Activated naive CD4-positive, alpha-beta T cell treated with anti-CD3 and anti-CD28 coated beads, Interleukin-2, amount 50 U/mL, for 72 hours (primary cell): ENCODE results near the gene HOXD11. TPM values are rescaled to one million over a fixed set of nuclear protein-coding genes. Genes with fewer than 3 reads are reported as not detected.

ENCODE experiments used
- ATAC-seq, 2 donors: fragments of 150-1000 bp; cut with Tn5 transposase; 2 replicates each; pipeline ENCODE4 v1.10.0; 2021; ENCODE audit warnings: mild to moderate bottlenecking in 2 of 2, moderate library complexity in 2 of 2
- DNase-seq, 2 donors: peaks; one replicate each; pipeline ENCODE4 v3.0.0; 2021 to 2022; ENCODE audit warnings: low spot score in 2 of 2
- H3K27ac Mint-ChIP-seq, 2 donors: one replicate each; pipeline ENCODE4 v1.8.0; 2022; ENCODE audit warnings: mild to moderate bottlenecking in 2 of 2, mixed read lengths in 2 of 2
- H3K36me3 Mint-ChIP-seq, 2 donors: one replicate each; pipeline ENCODE4 v1.8.0; 2022; ENCODE audit warnings: mixed read lengths in 2 of 2
- H3K9me3 Mint-ChIP-seq, 2 donors: one replicate each; pipeline ENCODE4 v1.8.0; 2022; ENCODE audit warnings: mixed read lengths in 2 of 2
- total RNA-seq, 2 donors: library from RNA; stranded (reverse); gene quantifications; one replicate each; pipeline ENCODE4 v1.2.3, GENCODE V29; 2022

Gene HOXD11
- total RNA-seq, 2 donors from 2014 or later = not detected

GRCh38 chr2:176098366-176099158, 8.5 kb upstream of the HOXD11 start:
- ATAC-seq = no peak

DNA sequence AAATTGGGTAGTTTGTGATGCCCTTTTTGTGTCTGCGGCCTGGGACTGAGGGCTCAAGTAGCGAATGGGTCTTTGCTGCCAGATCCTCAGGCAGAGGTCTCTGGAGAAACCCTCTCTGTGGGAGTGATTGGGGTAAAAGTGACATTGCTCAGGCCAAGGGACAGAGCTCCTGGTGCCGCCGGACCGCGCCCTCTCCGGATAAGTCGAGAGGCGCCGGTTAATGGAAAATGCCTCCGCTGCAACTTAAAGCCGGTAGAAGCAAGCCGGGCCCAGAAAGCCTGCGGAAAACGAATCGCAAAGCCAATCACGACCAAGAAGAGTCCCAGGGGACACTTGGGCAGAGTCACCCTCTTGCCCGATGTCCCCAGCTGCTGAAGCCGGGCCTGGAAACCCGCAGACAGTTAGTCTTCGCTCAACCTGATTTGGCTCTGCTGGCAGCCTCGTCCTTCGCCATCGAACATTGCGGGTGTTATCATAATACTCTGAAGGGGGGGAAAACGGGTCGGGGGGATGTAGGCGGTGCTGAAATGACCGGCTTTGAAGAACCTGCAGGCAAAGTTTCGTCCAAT, 7.8 kb upstream of the HOXD11 start:
- no peak overlapping the region for H3K27ac Mint-ChIP-seq
- DNase-seq (no peak), ATAC-seq (no peak)
- H3K9me3 Mint-ChIP-seq = no peaks in the 10 kb centered on the region
- H3K36me3 Mint-ChIP-seq = peaks cover 10 to 35% of the 10 kb centered on the region in 2 donors

More at GRCh38 chr2:176098366-176099158, 8.5 kb upstream of the HOXD11 start:
- peak overlapping the region in 1 of 2 donors; percentile 36 for H3K27ac Mint-ChIP-seq
- H3K36me3 Mint-ChIP-seq = peaks cover 10 to 42% of the 10 kb centered on the region in 2 donors
- H3K9me3 Mint-ChIP-seq = no peaks in the 10 kb centered on the region
- no peak for DNase-seq

- no peaks in the 10 kb centered on the region for H3K9me3 Mint-ChIP-seq
- no peak for ATAC-seq
- H3K27ac Mint-ChIP-seq = peak within 1 kb of the TSS in 1 of 2 donors; percentile 36
- no peak for DNase-seq
- H3K36me3 Mint-ChIP-seq = peaks cover 10 to 31% of the 10 kb centered on the region in 2 donors
These were observed 7.1 kb upstream of the HOXD11 start, which contains the start of gene HOXD12 for GRCh38 chr2:176099728-176100546. Gene HOXD12 (plus strand): TSS chr2:176099795. CDS start chr2:176099802, 7 bp downstream.

- H3K27ac Mint-ChIP-seq = no peak overlapping the region
- ATAC-seq (no peak), DNase-seq (no peak)
- no peaks in the 10 kb centered on the region for H3K9me3 Mint-ChIP-seq
- H3K36me3 Mint-ChIP-seq = peaks cover 10 to 31% of the 10 kb centered on the region in 2 donors
These were observed 6.4 kb upstream of the HOXD11 start for GRCh38 chr2:176100547-176101140.

DNA sequence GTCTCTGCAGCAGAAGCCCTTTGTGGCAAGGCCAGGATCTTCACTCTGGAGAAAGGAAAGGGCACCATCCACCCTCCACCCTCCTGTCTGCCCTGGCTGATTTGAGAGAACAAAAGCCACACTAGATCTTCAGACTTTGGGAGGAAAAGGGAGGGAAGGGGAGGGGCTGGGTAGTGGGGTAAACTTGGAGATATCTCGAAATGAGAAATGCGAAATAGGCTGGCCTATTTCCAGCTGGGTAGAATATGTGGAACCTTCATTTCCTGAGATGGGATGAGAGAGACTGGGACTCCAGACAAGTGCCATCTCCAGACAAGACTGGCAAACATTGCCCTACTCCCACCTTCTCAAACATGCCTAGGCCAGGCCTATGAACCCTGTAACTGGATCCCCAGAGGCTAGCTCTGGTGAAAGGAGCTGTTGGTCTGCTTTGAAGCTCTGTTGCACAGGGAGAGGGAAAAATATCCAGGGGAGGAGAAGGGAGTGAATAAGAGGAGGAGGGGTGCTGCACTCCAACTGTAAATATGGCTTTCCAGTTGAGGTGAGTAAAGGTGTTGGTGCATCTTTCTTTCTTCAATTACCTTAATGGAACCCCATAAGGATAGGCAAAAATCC, 5.8 kb upstream of the HOXD11 start:
- no peak for ATAC-seq
- H3K27ac Mint-ChIP-seq = no peak overlapping the region

GRCh38 chr2:176101842-176102241, 5.2 kb upstream of the HOXD11 start:
- no peak for ATAC-seq
- no peak for DNase-seq
- H3K9me3 Mint-ChIP-seq = no peaks in the 10 kb centered on the region
- peaks cover 10 to 34% of the 10 kb centered on the region in 2 donors for H3K36me3 Mint-ChIP-seq
- H3K27ac Mint-ChIP-seq = no peak overlapping the region

More for the DNA sequence above, 5.8 kb upstream of the HOXD11 start:
- no peak for DNase-seq
- Mint-ChIP-seq H3K36me3 (peaks cover 10 to 34% of the 10 kb centered on the region in 2 donors), H3K9me3 (no peaks in the 10 kb centered on the region)

GRCh38 chr2:176102309-176102866, 4.7 kb upstream of the HOXD11 start:
- ATAC-seq = no peak

GRCh38 chr2:176103194-176103593, 3.9 kb upstream of the HOXD11 start:
- ATAC-seq = no peak
- peaks cover 10 to 34% of the 10 kb centered on the region in 2 donors for H3K36me3 Mint-ChIP-seq
- H3K9me3 Mint-ChIP-seq = no peaks in the 10 kb centered on the region
- no peak overlapping the region for H3K27ac Mint-ChIP-seq
- DNase-seq = no peak

More at GRCh38 chr2:176102309-176102866, 4.7 kb upstream of the HOXD11 start:
- no peaks in the 10 kb centered on the region for H3K9me3 Mint-ChIP-seq
- DNase-seq = no peak
- H3K36me3 Mint-ChIP-seq = peaks cover 10 to 34% of the 10 kb centered on the region in 2 donors
- no peak overlapping the region for H3K27ac Mint-ChIP-seq

DNA sequence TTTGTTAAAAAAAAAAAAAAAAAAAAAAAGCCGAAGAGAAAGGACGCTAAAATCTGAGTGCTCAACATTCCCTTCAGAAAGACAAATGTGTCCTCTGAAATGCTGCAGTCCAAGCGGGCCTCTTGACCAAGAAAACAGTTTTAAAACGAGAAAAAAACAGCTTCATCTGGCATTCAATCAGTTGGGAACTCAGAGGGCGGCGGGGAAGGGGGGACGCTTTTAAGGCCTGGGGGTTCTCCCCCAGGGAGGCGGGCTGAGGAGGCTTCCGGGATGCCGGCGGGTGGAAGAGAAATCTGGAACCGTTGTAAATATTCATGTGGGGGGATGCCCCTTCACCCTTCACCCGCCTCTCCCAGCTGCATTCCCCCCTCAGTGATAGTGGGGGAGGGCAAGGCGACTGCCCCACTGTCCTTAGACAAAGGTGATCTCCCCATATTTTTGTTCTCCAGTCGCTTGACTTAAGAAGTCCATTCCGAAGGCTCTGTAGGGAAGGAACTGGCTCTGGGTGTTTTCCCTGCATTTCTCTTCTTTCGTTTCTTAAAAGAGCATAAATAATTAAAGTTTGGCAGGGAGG, 3.3 kb upstream of the HOXD11 start:
- peaks cover 10 to 31% of the 10 kb centered on the region in 2 donors for H3K36me3 Mint-ChIP-seq
- no peak for ATAC-seq
- DNase-seq = no peak

DNA sequence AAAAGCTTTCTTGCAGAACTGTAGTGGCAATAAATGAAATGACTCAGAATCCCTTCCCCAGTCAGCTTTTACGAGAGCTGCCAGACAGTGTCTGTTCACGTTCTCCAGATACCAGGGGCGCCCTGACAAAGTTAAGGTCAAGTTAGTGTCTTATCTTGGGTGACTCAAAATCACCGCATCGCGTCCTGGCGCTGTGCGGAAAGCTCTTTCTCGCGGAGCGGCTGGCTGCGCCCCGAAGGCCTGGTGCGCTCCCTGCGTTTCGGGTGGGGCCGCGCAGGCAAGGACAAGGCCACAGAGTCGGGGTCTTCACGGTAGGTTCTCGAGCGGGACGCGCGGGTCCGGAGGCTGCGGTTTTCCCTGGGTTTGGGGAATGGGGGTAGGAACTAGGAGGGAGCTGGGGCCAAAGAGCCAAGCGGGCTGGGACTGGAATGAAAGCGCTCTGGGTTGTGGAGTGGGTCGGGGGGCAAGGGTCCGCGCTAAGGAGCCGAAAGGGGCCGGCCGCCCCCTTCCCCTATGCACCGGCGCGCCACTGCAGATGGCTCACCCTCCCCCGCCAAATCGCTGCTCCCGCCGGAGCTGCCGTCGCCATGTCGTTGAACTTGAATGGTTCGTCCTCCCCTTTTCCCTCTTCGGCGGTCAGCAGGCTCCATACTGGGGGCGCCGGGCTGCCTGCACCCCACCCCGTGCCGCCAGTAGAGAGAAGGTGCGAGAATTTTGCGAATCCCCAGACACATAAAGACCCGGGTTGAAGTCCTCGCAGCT, 2.6 kb upstream of the HOXD11 start:
- peaks cover 0 to 3% of the 10 kb centered on the region in 2 donors for H3K9me3 Mint-ChIP-seq
- H3K27ac Mint-ChIP-seq = no peak overlapping the region
- ATAC-seq = no peak
- no peak for DNase-seq
- peaks cover 17 to 29% of the 10 kb centered on the region in 2 donors for H3K36me3 Mint-ChIP-seq

More for the DNA sequence above, 3.3 kb upstream of the HOXD11 start:
- Mint-ChIP-seq H3K27ac (no peak overlapping the region), H3K9me3 (no peaks in the 10 kb centered on the region)

- ATAC-seq = no peak
- Mint-ChIP-seq H3K36me3 (peaks cover 19 to 36% of the 10 kb centered on the region in 2 donors), H3K27ac (peak overlapping the region in 1 of 2 donors; percentile 22), H3K9me3 (peaks cover 0 to 6% of the 10 kb centered on the region in 2 donors)
- no peak for DNase-seq
These were observed 1.9 kb upstream of the HOXD11 start for GRCh38 chr2:176105078-176105729.

GRCh38 chr2:176105730-176106580, 1.1 kb upstream of the HOXD11 start:
- Mint-ChIP-seq H3K27ac (peak overlapping the region in 1 of 2 donors; percentile 62), H3K9me3 (peaks cover 0 to 6% of the 10 kb centered on the region in 2 donors), H3K36me3 (peaks cover 19 to 40% of the 10 kb centered on the region in 2 donors)
- ATAC-seq (peak in 1 of 2 donors; percentile 32), DNase-seq (no peak)

GRCh38 chr2:176107731-176108181, 676 bp downstream of the HOXD11 start:
- no peak for DNase-seq
- ATAC-seq = no peak
- H3K36me3 Mint-ChIP-seq = peaks cover 12 to 33% of the 10 kb centered on the region in 2 donors
- H3K9me3 Mint-ChIP-seq = peaks cover 0 to 6% of the 10 kb centered on the region in 2 donors
- no peak overlapping the region for H3K27ac Mint-ChIP-seq
